Lower lobe of right lung (tissue), 2 donors: ENCODE results near the gene AADAC. TPM values are rescaled to one million over a fixed set of nuclear protein-coding genes. Genes with fewer than 3 reads are reported as not detected.

Experiments
- ATAC-seq, 2 donors: fragments of 200-7000 bp; cut with Tn5 transposase; one replicate each; pipeline ENCODE4 v1.9.1; 2020 to 2022; ENCODE audit warnings: mild to moderate bottlenecking in 2 of 2, moderate library complexity in 2 of 2
- DNase-seq: peaks from one replicate; pipeline ENCODE4 v3.0.0-alpha.2; 2020
- H3K27ac ChIP-seq: fragments of 200-600 bp; one replicate; pipeline ENCODE4 v1.8.0; 2022
- H3K27me3 ChIP-seq: fragments of 200-600 bp; one replicate; pipeline ENCODE4 v1.8.0; 2022; ENCODE audit warnings: low read depth
- H3K36me3 ChIP-seq: fragments of 200-600 bp; one replicate; pipeline ENCODE4 v1.8.0; 2022; ENCODE audit warnings: mild to moderate bottlenecking
- H3K4me1 ChIP-seq: fragments of 200-600 bp; one replicate; pipeline ENCODE4 v1.8.0; 2022
- H3K4me3 ChIP-seq: fragments of 200-600 bp; one replicate; pipeline ENCODE4 v1.8.0; 2022; ENCODE audit warnings: mild to moderate bottlenecking
- H3K9me3 ChIP-seq: fragments of 200-600 bp; one replicate; pipeline ENCODE4 v1.8.0; 2022
- CTCF ChIP-seq: fragments of 200-600 bp; IDR thresholded peaks from one replicate; pipeline ENCODE4 v1.8.0; 2022; ENCODE audit warnings: antibody characterized with exemption, mild to moderate bottlenecking
- intact Hi-C: fragments of 100-400 bp; cut with DNase I; formaldehyde crosslinking; loops from one replicate; pipeline ENCODE4 v1.11.0; 2022
- total RNA-seq: library from RNA; stranded (reverse); fragmentation: NEBNext Ultra II Directional; extraction: Animal tissue kit (Norgen Biotek cat#: 25700); gene quantifications from one replicate; pipeline ENCODE4 v1.2.1, GENCODE V29; 2021
- donor health status: DM: no; HTN: yes; CAD: no; lungs with severe emphysema.

AADAC gene
- total RNA-seq, 1 donor from 2014 or later, result 5.6 TPM

GRCh38 chr3:151856641-151857040, 42.7 kb downstream of the AADAC start:
- Histone ChIP-seq H3K9me3 (no peaks in the 10 kb centered on the region), H3K27ac (no peak overlapping the region), H3K4me1 (no peaks in the 10 kb centered on the region), H3K36me3 (no peaks in the 10 kb centered on the region), H3K27me3 (no peaks in the 10 kb centered on the region), H3K4me3 (no peak overlapping the region)
- ATAC-seq, result no peak
- no peak for DNase-seq
- TF ChIP-seq CTCF, result no peak
- intact Hi-C loops, result no loop called here

GRCh38 chr3:151859233-151859673, 45.3 kb downstream of the AADAC start:
- H3K9me3 ChIP-seq, result no peaks in the 10 kb centered on the region
- no peaks in the 10 kb centered on the region for H3K27me3 ChIP-seq
- no peak overlapping the region for H3K4me3 ChIP-seq
- H3K36me3 ChIP-seq, result no peaks in the 10 kb centered on the region
- H3K4me1 ChIP-seq, result no peaks in the 10 kb centered on the region
- no peak for ATAC-seq
- H3K27ac ChIP-seq, result no peak overlapping the region
- no peak for TF ChIP-seq CTCF
- intact Hi-C loops, result no loop called here
- no peak for DNase-seq

GRCh38 chr3:151859905-151860304, 46.0 kb downstream of the AADAC start:
- Histone ChIP-seq H3K4me3 (no peak overlapping the region), H3K27me3 (no peaks in the 10 kb centered on the region), H3K27ac (no peak overlapping the region), H3K36me3 (no peaks in the 10 kb centered on the region), H3K4me1 (no peaks in the 10 kb centered on the region), H3K9me3 (no peaks in the 10 kb centered on the region)
- TF ChIP-seq CTCF, result no peak
- intact Hi-C loops, result no loop called here
- no peak for ATAC-seq
- no peak for DNase-seq

- no peak for ATAC-seq
- intact Hi-C loops, result no loop called here
- H3K4me3 ChIP-seq, result no peak overlapping the region
- H3K36me3 ChIP-seq, result no peaks in the 10 kb centered on the region
- TF ChIP-seq CTCF, result no peak
- no peak for DNase-seq
- no peaks in the 10 kb centered on the region for H3K9me3 ChIP-seq
- no peak overlapping the region for H3K27ac ChIP-seq
- no peaks in the 10 kb centered on the region for H3K4me1 ChIP-seq
- H3K27me3 ChIP-seq, result no peaks in the 10 kb centered on the region
Observed at GRCh38 chr3:151863611-151864010, 49.7 kb downstream of the AADAC start.

GRCh38 chr3:151864423-151865101, 50.6 kb downstream of the AADAC start:
- DNase-seq (no peak), ATAC-seq (no peak)
- Histone ChIP-seq H3K9me3 (no peaks in the 10 kb centered on the region), H3K4me1 (no peaks in the 10 kb centered on the region), H3K36me3 (no peaks in the 10 kb centered on the region), H3K27me3 (no peaks in the 10 kb centered on the region), H3K27ac (no peak overlapping the region), H3K4me3 (no peak overlapping the region)
- intact Hi-C loops, result no loop called here
- no peak for TF ChIP-seq CTCF
